ENCODE results near the gene PLPP1. TPM values are rescaled to one million over a fixed set of nuclear protein-coding genes. Genes with fewer than 3 reads are reported as not detected.

PLPP1 gene
- total and polyA plus RNA-seq, 2 experiments from 2014 or later = 63.5 to 78.6 TPM

GRCh38 chr5:55520117-55520839, 14.5 kb downstream of the PLPP1 start:
- no peak overlapping the region for H2AFZ ChIP-seq
- H3K4me1 ChIP-seq (ENCODE audit: insufficient read depth) = no peaks in the 10 kb centered on the region
- no peaks in the 10 kb centered on the region for H3K9me3 ChIP-seq (ENCODE audit: low read depth)
- no peaks in the 10 kb centered on the region for H3K36me3 ChIP-seq (ENCODE audit: low read depth)
- H3K27me3 ChIP-seq (replicated peaks; ENCODE audit: insufficient read depth) = no peaks in the 10 kb centered on the region
- DNase-seq = no peak
- no peak overlapping the region for H3K9ac ChIP-seq
- peaks cover 98% of the 10 kb centered on the region for H3K79me2 ChIP-seq (ENCODE audit: insufficient read depth)
- H4K20me1 ChIP-seq (ENCODE audit: insufficient read depth) = no peaks in the 10 kb centered on the region
- no peak overlapping the region for H3K4me3 ChIP-seq
- TF ChIP-seq EZH2 (IDR thresholded peaks at IDR 0.05; ENCODE audit: insufficient read depth, poor library complexity, severe bottlenecking) (no peak), EZH2phosphoT487 (IDR thresholded peaks at IDR 0.05; ENCODE audit: insufficient read depth, low read depth) (no peak)
- no peak overlapping the region for H3K4me2 ChIP-seq (ENCODE audit: unreplicated experiment)
- WGBS, 2 experiments (ENCODE audit: low coverage in 1 of 2, low lambda C conversion rate in 2 of 2, missing lambda C conversion rate in 2 of 2) = 98% methylated on average over 2 of the region's 2 CpGs
- no peak overlapping the region for H3K27ac ChIP-seq
- H3F3A ChIP-seq (ENCODE audit: insufficient read depth) = no peaks in the 10 kb centered on the region
- H3K9me2 ChIP-seq (ENCODE audit: insufficient read depth) = no peaks in the 10 kb centered on the region
- in situ Hi-C loops (cut with MboI) = no loop called here

GRCh38 chr5:55518831-55519390, 15.9 kb downstream of the PLPP1 start:
- peaks cover 98% of the 10 kb centered on the region for H3K79me2 ChIP-seq (ENCODE audit: insufficient read depth)
- H3K27me3 ChIP-seq (replicated peaks; ENCODE audit: insufficient read depth) = no peaks in the 10 kb centered on the region
- H3K9me2 ChIP-seq (ENCODE audit: insufficient read depth) = no peaks in the 10 kb centered on the region
- no peaks in the 10 kb centered on the region for H3K4me1 ChIP-seq (ENCODE audit: insufficient read depth)
- H4K20me1 ChIP-seq (ENCODE audit: insufficient read depth) = no peaks in the 10 kb centered on the region
- no peaks in the 10 kb centered on the region for H3F3A ChIP-seq (ENCODE audit: insufficient read depth)
- no peak for DNase-seq
- H3K9ac ChIP-seq = no peak overlapping the region
- TF ChIP-seq EZH2 (IDR thresholded peaks at IDR 0.05; ENCODE audit: insufficient read depth, poor library complexity, severe bottlenecking) (no peak), EZH2phosphoT487 (IDR thresholded peaks at IDR 0.05; ENCODE audit: insufficient read depth, low read depth) (no peak)
- H3K9me3 ChIP-seq (ENCODE audit: low read depth) = no peaks in the 10 kb centered on the region
- H3K4me3 ChIP-seq = no peak overlapping the region
- H3K27ac ChIP-seq = no peak overlapping the region
- in situ Hi-C loops (cut with MboI) = no loop called here
- no peaks in the 10 kb centered on the region for H3K36me3 ChIP-seq (ENCODE audit: low read depth)
- no peak overlapping the region for H2AFZ ChIP-seq
- H3K4me2 ChIP-seq (ENCODE audit: unreplicated experiment) = no peak overlapping the region

- H3K4me2 ChIP-seq (ENCODE audit: unreplicated experiment) = no peak overlapping the region
- H3K9ac ChIP-seq = no peak overlapping the region
- no peaks in the 10 kb centered on the region for H3K9me2 ChIP-seq (ENCODE audit: insufficient read depth)
- H3K9me3 ChIP-seq (ENCODE audit: low read depth) = no peaks in the 10 kb centered on the region
- no peaks in the 10 kb centered on the region for H4K20me1 ChIP-seq (ENCODE audit: insufficient read depth)
- in situ Hi-C loops (cut with MboI) = no loop called here
- no peaks in the 10 kb centered on the region for H3K36me3 ChIP-seq (ENCODE audit: low read depth)
- H3K79me2 ChIP-seq (ENCODE audit: insufficient read depth) = peaks cover 97% of the 10 kb centered on the region
- TF ChIP-seq EZH2 (IDR thresholded peaks at IDR 0.05; ENCODE audit: insufficient read depth, poor library complexity, severe bottlenecking) (no peak), EZH2phosphoT487 (IDR thresholded peaks at IDR 0.05; ENCODE audit: insufficient read depth, low read depth) (no peak)
- H3F3A ChIP-seq (ENCODE audit: insufficient read depth) = no peaks in the 10 kb centered on the region
- no peak for DNase-seq
- no peaks in the 10 kb centered on the region for H3K4me1 ChIP-seq (ENCODE audit: insufficient read depth)
- WGBS, 2 experiments (ENCODE audit: low coverage in 1 of 2, low lambda C conversion rate in 2 of 2, missing lambda C conversion rate in 2 of 2) = 94 to 100% methylated on average over 7 of the region's 7 CpGs
- H3K27ac ChIP-seq = no peak overlapping the region
- H2AFZ ChIP-seq = no peak overlapping the region
- H3K4me3 ChIP-seq = no peak overlapping the region
- H3K27me3 ChIP-seq (replicated peaks; ENCODE audit: insufficient read depth) = no peaks in the 10 kb centered on the region
Measured at GRCh38 chr5:55517804-55518203, 17.0 kb downstream of the PLPP1 start.

- H2AFZ ChIP-seq = no peak overlapping the region
- no peak for DNase-seq
- H3K9me2 ChIP-seq (ENCODE audit: insufficient read depth) = no peaks in the 10 kb centered on the region
- no peak for TF ChIP-seq EZH2 (IDR thresholded peaks at IDR 0.05; ENCODE audit: insufficient read depth, poor library complexity, severe bottlenecking)
- TF ChIP-seq EZH2phosphoT487 (IDR thresholded peaks at IDR 0.05; ENCODE audit: insufficient read depth, low read depth) = no peak
- no peak overlapping the region for H3K4me2 ChIP-seq (ENCODE audit: unreplicated experiment)
- WGBS, 2 experiments (ENCODE audit: low coverage in 1 of 2, low lambda C conversion rate in 2 of 2, missing lambda C conversion rate in 2 of 2) = 56 to 71% methylated on average over 1 of the region's 1 CpG
- H3K36me3 ChIP-seq (ENCODE audit: low read depth) = no peaks in the 10 kb centered on the region
- no peaks in the 10 kb centered on the region for H3F3A ChIP-seq (ENCODE audit: insufficient read depth)
- no peak overlapping the region for H3K9ac ChIP-seq
- H3K4me3 ChIP-seq = no peak overlapping the region
- in situ Hi-C loops (cut with MboI) = no loop called here
- no peaks in the 10 kb centered on the region for H3K9me3 ChIP-seq (ENCODE audit: low read depth)
- H3K27ac ChIP-seq = no peak overlapping the region
- 0 out of 2 replicates have a peak, but pooled peaks cover 8% of the 10 kb centered on the region for H3K4me1 ChIP-seq (ENCODE audit: insufficient read depth)
- H3K79me2 ChIP-seq (ENCODE audit: insufficient read depth) = peaks cover 92% of the 10 kb centered on the region
- H4K20me1 ChIP-seq (ENCODE audit: insufficient read depth) = no peaks in the 10 kb centered on the region
- H3K27me3 ChIP-seq (replicated peaks; ENCODE audit: insufficient read depth) = no peaks in the 10 kb centered on the region
Measured at GRCh38 chr5:55511010-55511409, 23.8 kb downstream of the PLPP1 start.

All from GM23248 (cell line).